Mononuclear cell (primary cell): ENCODE data around the gene GDF3. TPM values are rescaled to one million over a fixed set of nuclear protein-coding genes. Genes with fewer than 3 reads are reported as not detected.
"Not testable (repeated sequence)": the region's sequence is repeated elsewhere in the genome, so short reads cannot be mapped to it uniquely, and the experiment has no call there.

Experiments used
- H3K27me3 ChIP-seq: 2 replicates; pipeline ENCODE4 v1.6.0; 2011; ENCODE audit warnings: low read length, control low read depth; ENCODE audit not compliant: insufficient read depth
- H3K4me1 ChIP-seq: 2 replicates; pipeline ENCODE4 v1.5.1; 2011; ENCODE audit warnings: mild to moderate bottlenecking, low read length, control low read depth; ENCODE audit not compliant: insufficient read depth
- H3K4me3 ChIP-seq: 2 replicates; pipeline ENCODE4 v1.5.1; 2011; ENCODE audit warnings: mild to moderate bottlenecking, low read length, moderate library complexity
- H3K9me3 ChIP-seq: 2 replicates; pipeline ENCODE4 v1.5.1; 2011; ENCODE audit warnings: low read depth, mild to moderate bottlenecking, control low read depth, low read length
- total RNA-seq: library from RNA; depleted of rRNA; stranded (reverse); fragments of >200 nt; gene quantifications from one replicate; pipeline ENCODE4 v1.2.3, GENCODE V29; 2012

GDF3 gene
- total RNA-seq, 1 donor, result not detected

- peaks cover 14% of the 10 kb centered on the region for H3K4me1 ChIP-seq
- H3K9me3 ChIP-seq, H3K4me3 ChIP-seq, H3K27me3 ChIP-seq: not testable (repeated sequence)
Observed at GRCh38 chr12:7640123-7640995, 55.2 kb downstream of the GDF3 start.

Other genes with a start within 250 kb of the GDF3 start
- gene CD163, start 192.0 kb downstream of the GDF3 start, total RNA-seq, result 13.1 TPM
- not detected for gene APOBEC1, start 29.9 kb downstream of the GDF3 start, total RNA-seq
- gene DPPA3, start 15.7 kb upstream of the GDF3 start, total RNA-seq, result not detected
- 3.0 TPM for gene CLEC4C, start 51.6 kb upstream of the GDF3 start, total RNA-seq
- not detected for gene NANOGNB, start 69.4 kb upstream of the GDF3 start, total RNA-seq
- not detected for gene NANOG, start 93.6 kb upstream of the GDF3 start, total RNA-seq
- 0.21 TPM for gene SLC2A14, start 177.1 kb upstream of the GDF3 start, total RNA-seq
- 888 TPM for gene SLC2A3, start 240.4 kb upstream of the GDF3 start, total RNA-seq